ENCODE data around the gene YAE1. TPM values are rescaled to one million over a fixed set of nuclear protein-coding genes. Genes with fewer than 3 reads are reported as not detected.

Gene YAE1
- total and polyA plus RNA-seq, 2 of the 8 experiments (the other 6 are each of a cell fraction or from before 2014, with no cell fraction given): 24.1 to 38.0 TPM

DNA sequence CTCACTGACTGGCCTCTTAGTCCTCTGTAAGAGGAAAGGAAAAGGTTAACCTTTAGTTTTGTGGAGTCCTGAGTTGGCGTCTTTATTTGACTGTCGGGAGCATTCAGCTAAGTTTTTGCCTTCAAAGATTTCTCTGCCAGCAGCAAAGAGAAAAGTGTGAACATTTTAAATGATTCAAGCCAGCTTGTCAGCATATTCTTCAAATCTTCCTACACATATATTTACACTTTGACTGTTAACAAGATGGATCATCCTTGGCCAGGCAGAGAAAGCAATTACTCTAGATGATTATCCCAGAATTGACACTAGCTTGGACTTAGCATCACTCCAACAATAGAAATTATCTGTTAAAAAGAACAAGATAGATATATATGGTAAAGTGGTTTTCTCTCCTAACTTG is 15.8 kb upstream of the YAE1 start:
- Histone ChIP-seq H3K4ac (replicated peaks; ENCODE audit: insufficient read length, low read depth, low read length) (no peak overlapping the region), H3K18ac (ENCODE audit: extremely low read depth, low read length) (no peak overlapping the region), H3K79me2 (ENCODE audit: control insufficient read depth in 1 of 2, insufficient read depth in 2 of 2, low read length in 2 of 2) (no peaks in the 10 kb centered on the region), H3K27me3 (replicated peaks in 1 of 4; ENCODE audit: control insufficient read depth in 3 of 4, extremely low read depth in 1 of 4, insufficient read depth in 3 of 4, low read length in 3 of 4) (no peaks in the 10 kb centered on the region), H3K4me2 (ENCODE audit: insufficient read depth in 1 of 2, low read depth in 2 of 2, low read length in 2 of 2) (no peak overlapping the region), H2BK120ac (replicated peaks; ENCODE audit: low read depth, low read length) (no peak overlapping the region), H3K56ac (replicated peaks; ENCODE audit: insufficient read length, low read depth, low read length) (no peak overlapping the region), H3K9me3 (ENCODE audit: insufficient read depth in 2 of 2, low read depth in 1 of 2, low read length in 1 of 2) (peaks cover 7% of the 10 kb centered on the region in 2 experiments; a peak in 1 of 4 replicates), H2BK20ac (ENCODE audit: low read length) (no peak overlapping the region), H2BK5ac (ENCODE audit: low read depth, low read length) (no peak overlapping the region), H3K23me2 (ENCODE audit: low read depth, low read length) (no peaks in the 10 kb centered on the region), H3K27ac (ENCODE audit: low read depth, low read length) (no peak overlapping the region), H3K9ac (replicated peaks in 1 of 4; ENCODE audit: extremely low read depth in 1 of 4, low read depth in 3 of 4, low read length in 3 of 4) (no peak overlapping the region; a peak in 1 of 7 replicates), H4K20me1 (replicated peaks in 1 of 2; ENCODE audit: control insufficient read depth in 1 of 2, insufficient read depth in 2 of 2, low read length in 2 of 2) (no peaks in the 10 kb centered on the region), H2AFZ (ENCODE audit: low read length) (no peak overlapping the region), H3K23ac (ENCODE audit: insufficient read length) (no peak overlapping the region), H3K4me3 (ENCODE audit: extremely low read depth in 1 of 4, insufficient read depth in 2 of 4, low read depth in 3 of 4, low read length in 4 of 4) (no peak overlapping the region), H3K36me3 (ENCODE audit: control insufficient read depth in 2 of 4, insufficient read depth in 4 of 4, low read length in 3 of 4) (no peaks in the 10 kb centered on the region), H2BK15ac (ENCODE audit: low read length) (no peak overlapping the region), H4K91ac (replicated peaks; ENCODE audit: insufficient read length, low read length) (no peak overlapping the region), H4K5ac (ENCODE audit: insufficient read length, low read depth, low read length) (no peak overlapping the region), H2AK5ac (ENCODE audit: low read depth, low read length) (no peak overlapping the region), H3K4me1 (replicated peaks in 1 of 4; ENCODE audit: control insufficient read depth in 3 of 4, insufficient read depth in 4 of 4, low read length in 3 of 4) (no peaks in the 10 kb centered on the region), H3K14ac (ENCODE audit: insufficient read length) (no peak overlapping the region), H4K8ac (ENCODE audit: extremely low read depth, insufficient read depth, low read length) (no peak overlapping the region), H3K79me1 (ENCODE audit: low read depth, low read length) (no peaks in the 10 kb centered on the region), H2BK12ac (ENCODE audit: low read depth, low read length) (no peak overlapping the region)
- WGBS, 2 experiments (ENCODE audit: extremely low coverage in 1 of 2, insufficient coverage in 1 of 2, insufficient read length in 1 of 2, insufficient replicate concordance in 2 of 2, low coverage in 1 of 2, low lambda C conversion rate in 2 of 2, missing lambda C conversion rate in 1 of 2): 88% methylated on average over 2 of the region's 2 CpGs; no CpG with 5 or more reads in 1 of the 2 experiments
- ChIA-PET POLR2A (ENCODE audit: partially characterized antibody) (no interaction called here), CTCF (ENCODE audit: partially characterized antibody) (no interaction called here)
- FAIRE-seq (no peak), DNase-seq (ENCODE audit: low read depth in 1 of 2, low spot score in 2 of 2) (no peak)
- TF ChIP-seq CEBPB (IDR thresholded peaks at IDR 0.05; ENCODE audit: low read depth, low read length) (no peak), EGR1 (IDR thresholded peaks at IDR 0.05; ENCODE audit: borderline replicate concordance, low read depth, low read length) (no peak), MAFK (IDR thresholded peaks at IDR 0.05; ENCODE audit: low read depth, low read length) (no peak), POLR2A (IDR thresholded peaks at IDR 0.05; ENCODE audit: control extremely low read depth in 1 of 2, low read depth in 2 of 2, low read length in 2 of 2) (no peak), BRCA1 (IDR thresholded peaks at IDR 0.05; ENCODE audit: low read depth, low read length) (no peak), SIN3A (conservative IDR thresholded peaks at IDR 0.05 in 1 of 2, IDR thresholded peaks at IDR 0.05 in 1 of 2; ENCODE audit: low read depth in 1 of 2, low read length in 2 of 2) (no peak), POLR2AphosphoS5 (IDR thresholded peaks at IDR 0.05; ENCODE audit: low read depth, low read length) (no peak), KDM5A (IDR thresholded peaks at IDR 0.05; ENCODE audit: low read length) (no peak), KDM1A (IDR thresholded peaks at IDR 0.05; ENCODE audit: borderline replicate concordance, low read length) (no peak)
- TF ChIP-seq, protein P1, sequence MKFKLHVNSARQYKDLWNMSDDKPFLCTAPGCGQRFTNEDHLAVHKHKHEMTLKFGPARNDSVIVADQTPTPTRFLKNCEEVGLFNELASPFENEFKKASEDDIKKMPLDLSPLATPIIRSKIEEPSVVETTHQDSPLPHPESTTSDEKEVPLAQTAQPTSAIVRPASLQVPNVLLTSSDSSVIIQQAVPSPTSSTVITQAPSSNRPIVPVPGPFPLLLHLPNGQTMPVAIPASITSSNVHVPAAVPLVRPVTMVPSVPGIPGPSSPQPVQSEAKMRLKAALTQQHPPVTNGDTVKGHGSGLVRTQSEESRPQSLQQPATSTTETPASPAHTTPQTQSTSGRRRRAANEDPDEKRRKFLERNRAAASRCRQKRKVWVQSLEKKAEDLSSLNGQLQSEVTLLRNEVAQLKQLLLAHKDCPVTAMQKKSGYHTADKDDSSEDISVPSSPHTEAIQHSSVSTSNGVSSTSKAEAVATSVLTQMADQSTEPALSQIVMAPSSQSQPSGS (IDR thresholded peaks at IDR 0.05; ENCODE audit: low read length): no peak
